GM10266 (cell line): ENCODE data around the gene PRICKLE4.

Source experiments
- DNase-seq: peaks from one replicate; pipeline ENCODE4 v3.0.0; 2012; ENCODE audit errors: extremely low spot score
- CTCF ChIP-seq: IDR thresholded peaks from 2 replicates; pipeline ENCODE4 v1.5.1; 2012; ENCODE audit warnings: mild to moderate bottlenecking, low read depth; ENCODE audit not compliant: control insufficient read depth, insufficient read depth; ENCODE audit errors: missing control alignments

PRICKLE4 gene

GRCh38 chr6:41813469-41813868, 32.9 kb downstream of the PRICKLE4 start:
- no peak for TF ChIP-seq CTCF
- no peak for DNase-seq

GRCh38 chr6:41813956-41814355, 33.4 kb downstream of the PRICKLE4 start:
- DNase-seq = no peak
- no peak for TF ChIP-seq CTCF

- TF ChIP-seq CTCF = no peak
Observed at GRCh38 chr6:41814629-41815028, 34.0 kb downstream of the PRICKLE4 start.

GRCh38 chr6:41815587-41815986, 35.0 kb downstream of the PRICKLE4 start:
- TF ChIP-seq CTCF = no peak

More at GRCh38 chr6:41814629-41815028, 34.0 kb downstream of the PRICKLE4 start:
- DNase-seq = no peak

GRCh38 chr6:41818271-41819054, 37.9 kb downstream of the PRICKLE4 start:
- DNase-seq = no peak
- TF ChIP-seq CTCF = no peak

More at GRCh38 chr6:41815587-41815986, 35.0 kb downstream of the PRICKLE4 start:
- no peak for DNase-seq

GRCh38 chr6:41821266-41821665, 40.7 kb downstream of the PRICKLE4 start:
- TF ChIP-seq CTCF = no peak
- DNase-seq = no peak

- no peak for DNase-seq
- no peak for TF ChIP-seq CTCF
Observed at GRCh38 chr6:41822021-41822420, 41.4 kb downstream of the PRICKLE4 start.
